K562 (cell line): Measurements from ENCODE around the gene HOXD13. TPM values are rescaled to one million over a fixed set of nuclear protein-coding genes. Genes with fewer than 3 reads are reported as not detected.

Experiments
- ATAC-seq: fragments of 200-7000 bp; cut with Tn5 transposase; 3 replicates; pipeline ENCODE4 v1.9.1; 2020; ENCODE audit warnings: moderate library complexity
- BruUV-seq: library from RNA; stranded (reverse); fragments of 400-500 nt; replicated peaks from 2 replicates; lab custom pipeline; 2021; lab: Mats Ljungman, UMichigan
- CTCF ChIA-PET: fragments of 300-600 bp; formaldehyde crosslinking; extraction: SDS; loops from one replicate; lab custom pipeline; 2021; ENCODE audit warnings: low intra/inter-chr PET ratio; lab: Yijun Ruan, JAX
- POLR2A ChIA-PET: fragments of 300-600, 350-650 bp; sonication (Branson Sonifier 250); formaldehyde crosslinking; extraction: SDS; loops from one replicate; lab custom pipeline; 2021; ENCODE audit warnings: antibody characterized with exemption, inconsistent platforms; lab: Yijun Ruan, JAX
- DNase-seq, 4 experiments: peaks; one replicate each; pipeline versions ENCODE4 v3.0.0 to v3.0.0-alpha.2; 2011 to 2018; ENCODE audit warnings: low spot score in 3 of 4, mixed read lengths in 3 of 4; ENCODE audit errors: extremely low read depth in 1 of 4
- FAIRE-seq: peaks from 2 replicates; lab custom pipeline; 2011; peaks lifted over from hg19 to GRCh38; lab: Jason Lieb, UNC
- H2AFZ ChIP-seq: 2 replicates; pipeline ENCODE4 v1.6.0; 2011; ENCODE audit warnings: low read depth, low read length, control low read depth, inconsistent platforms
- H3K27ac ChIP-seq: fragments of 200-600 bp; 3 replicates; pipeline ENCODE4 v1.8.0; 2011; ENCODE audit warnings: low read depth, mild to moderate bottlenecking, control low read depth, inconsistent platforms, low read length, moderate library complexity, mixed read lengths; ENCODE audit errors: extremely low read depth
- H3K27me3 ChIP-seq, 2 experiments: fragments of 300-600 bp in 1 of 2; 2 replicates in 1 of 2; 3 replicates in 1 of 2; pipeline versions ENCODE4 v1.6.0 to v1.8.0; 2011; ENCODE audit warnings: inconsistent platforms in 2 of 2, low read length in 2 of 2, mild to moderate bottlenecking in 1 of 2, mixed read lengths in 1 of 2, moderate library complexity in 1 of 2; ENCODE audit not compliant: control insufficient read depth in 2 of 2, insufficient read depth in 2 of 2
- H3K36me3 ChIP-seq: fragments of 300-600 bp; 3 replicates; pipeline ENCODE4 v1.8.0; 2011; ENCODE audit warnings: mild to moderate bottlenecking, low read length, inconsistent platforms; ENCODE audit not compliant: control insufficient read depth, insufficient read depth
- H3K4me1 ChIP-seq, 2 experiments: fragments of 200-600 bp in 1 of 2; replicated peaks in 1 of 2; 2 replicates in 1 of 2; 3 replicates in 1 of 2; pipeline versions ENCODE4 v1.5.1 to v1.8.0; 2011; ENCODE audit warnings: inconsistent platforms in 2 of 2, low read length in 2 of 2, mild to moderate bottlenecking in 1 of 2, mixed read lengths in 1 of 2, moderate library complexity in 1 of 2; ENCODE audit not compliant: control insufficient read depth in 2 of 2, insufficient read depth in 2 of 2
- H3K4me2 ChIP-seq: 2 replicates; pipeline ENCODE4 v1.6.1; 2011; ENCODE audit warnings: low read length, control low read depth, inconsistent platforms, mixed read lengths; ENCODE audit not compliant: insufficient read depth
- H3K4me3 ChIP-seq: fragments of 200-600 bp; sonication (generic), shearing (Covaris generic); 2 replicates; pipeline ENCODE4 v1.5.1; 2016; ENCODE audit warnings: control low read depth, inconsistent platforms
- H3K79me2 ChIP-seq: fragments of 200-600 bp; 3 replicates; pipeline ENCODE4 v1.8.0; 2011; ENCODE audit warnings: low read length, inconsistent platforms; ENCODE audit not compliant: control insufficient read depth, insufficient read depth
- H3K9ac ChIP-seq, 2 experiments: 2 replicates each; pipeline versions ENCODE4 v1.6.0 to v1.6.1; 2011; ENCODE audit warnings: low read depth in 2 of 2, low read length in 2 of 2, control low read depth in 1 of 2, inconsistent platforms in 1 of 2, mild to moderate bottlenecking in 1 of 2, mixed read lengths in 1 of 2; ENCODE audit not compliant: insufficient read depth in 1 of 2
- H3K9me1 ChIP-seq: one replicate; pipeline ENCODE4 v1.6.0; 2011; ENCODE audit warnings: inconsistent platforms, mild to moderate bottlenecking, low read length, moderate library complexity; ENCODE audit not compliant: control insufficient read depth, insufficient read depth
- H3K9me3 ChIP-seq: replicated peaks from 2 replicates; pipeline ENCODE4 v1.5.1; 2011; ENCODE audit warnings: low read depth, low read length, inconsistent platforms; ENCODE audit not compliant: control insufficient read depth, insufficient read depth
- H4K20me1 ChIP-seq: replicated peaks from 2 replicates; pipeline ENCODE4 v1.6.1; 2011; ENCODE audit warnings: low read length, inconsistent platforms, mixed read lengths; ENCODE audit not compliant: control insufficient read depth, insufficient read depth
- BACH1 ChIP-seq: fragments of 200-800 bp; sonication (Bioruptor generic); IDR thresholded peaks from 2 replicates; pipeline ENCODE4 v1.6.1; 2016; ENCODE audit warnings: missing genetic modification characterization, missing compliant biosample characterization
- CBX3 ChIP-seq, 2 experiments: IDR thresholded peaks; 1 replicate in 1 of 2; 2 replicates in 1 of 2; pipeline ENCODE4 v1.6.1; 2012; ENCODE audit warnings: inconsistent platforms in 2 of 2, low read length in 2 of 2, borderline replicate concordance in 1 of 2, control low read depth in 1 of 2
- GABPB2 ChIP-seq: fragments of 250-450 bp; sonication (Bioruptor Pico); conservative IDR thresholded peaks from 2 replicates; pipeline ENCODE4 v1.5.1; 2021; ENCODE audit warnings: mild to moderate bottlenecking
- JUNB ChIP-seq: fragments of 450-650 bp; formaldehyde crosslinking; conservative IDR thresholded peaks from 2 replicates; pipeline ENCODE4 v1.4.0; 2020; ENCODE audit warnings: mild to moderate bottlenecking
- NFXL1 ChIP-seq: fragments of 450-650 bp; formaldehyde crosslinking; IDR thresholded peaks from 2 replicates; pipeline ENCODE4 v1.4.0; 2021; ENCODE audit warnings: mild to moderate bottlenecking
- PKNOX1 ChIP-seq: fragments of 450-650 bp; IDR thresholded peaks from 2 replicates; pipeline ENCODE4 v1.6.1; 2016
- POLR2A ChIP-seq: fragments of 450-650 bp; conservative IDR thresholded peaks from 2 replicates; pipeline ENCODE4 v1.6.1; 2016
- RFX7 ChIP-seq: fragments of 250-450 bp; sonication (Bioruptor Pico); IDR thresholded peaks from 2 replicates; pipeline ENCODE4 v1.5.1; 2021; ENCODE audit warnings: mild to moderate bottlenecking
- TARDBP ChIP-seq: fragments of 450-650 bp; IDR thresholded peaks from 2 replicates; pipeline ENCODE4 v1.6.1; 2016
- YY1 ChIP-seq, 3 experiments: IDR thresholded peaks; 2 replicates each; pipeline ENCODE4 v1.6.1; 2011; ENCODE audit warnings: low read length in 2 of 3, mild to moderate bottlenecking in 2 of 3, moderate library complexity in 2 of 3, borderline replicate concordance in 1 of 3, control low read depth in 1 of 3, low read depth in 1 of 3; ENCODE audit not compliant: insufficient read depth in 3 of 3, insufficient replicate concordance in 2 of 3, control insufficient read depth in 1 of 3, insufficient read length in 1 of 3; ENCODE audit errors: extremely low read depth in 1 of 3
- ZFP30 ChIP-seq: fragments of 250-450 bp; sonication (Bioruptor Pico); IDR thresholded peaks from 2 replicates; pipeline ENCODE4 v1.8.0; 2022; ENCODE audit warnings: moderate library complexity, mild to moderate bottlenecking, inconsistent platforms, borderline replicate concordance
- ZMIZ1 ChIP-seq, 2 experiments: fragments of 150-350 bp in 1 of 2; IDR thresholded peaks; 2 replicates each; pipeline ENCODE4 v1.6.1; 2012 to 2016; ENCODE audit warnings: low read depth in 2 of 2, low read length in 2 of 2, mild to moderate bottlenecking in 1 of 2, moderate library complexity in 1 of 2
- ZNF121 ChIP-seq: sonication (generic); formaldehyde crosslinking; conservative IDR thresholded peaks from 2 replicates; pipeline ENCODE4 v1.8.0; 2022; ENCODE audit warnings: missing genetic modification reagents
- ZSCAN32 ChIP-seq: fragments of 450-650 bp; formaldehyde crosslinking; IDR thresholded peaks from 2 replicates; pipeline ENCODE4 v1.4.0; 2020; ENCODE audit warnings: mild to moderate bottlenecking, moderate library complexity
- WGBS: fragments of 100-300 bp; shearing (Covaris generic); methylation state at CpG from one replicate; pipeline ENCODE4 v1.1.6; 2016; ENCODE audit warnings: low coverage, mixed read lengths; ENCODE audit not compliant: insufficient coverage; ENCODE audit errors: missing lambda C conversion rate; 5-methylcytosine and 5-hydroxymethylcytosine counted together
- in situ Hi-C: fragments of 300-500 bp; cut with MboI; formaldehyde crosslinking; loops from 4 replicates; pipeline ENCODE4 v1.15.0; 2018; ENCODE audit warnings: inconsistent platforms, mixed read lengths
- intact Hi-C: fragments of 100-400 bp; cut with micrococcal nuclease; formaldehyde crosslinking; loops from 2 replicates; pipeline ENCODE4 v1.14.2; 2022
- polyA plus RNA-seq, 8 experiments: library from polyadenylated mRNA; depleted of rRNA in 4 of 8; stranded (reverse) in 5 of 8; unstranded in 3 of 8; fragments of >200 nt; fragmentation: Nextera tagmentation in 2 of 8; fragmentation: Illumina TruSeq in 1 of 8; extraction: Ambion mirVana in 2 of 8; extraction: Trizol in 1 of 8; gene quantifications; 2 replicates each; pipeline versions ENCODE4 v1.2.1 to v1.2.3, GENCODE V29; 2011 to 2014; ENCODE audit warnings: inconsistent platforms in 1 of 8, missing spikeins in 1 of 8
- total RNA-seq, 7 experiments: library from RNA; depleted of rRNA in 6 of 7; stranded (reverse); fragments of >200 nt in 6 of 7; fragmentation: Illumina TruSeq in 2 of 7; extraction: Trizol in 2 of 7; gene quantifications; 2 replicates each; pipeline versions ENCODE4 v1.2.1 to v1.2.3, GENCODE V29; 2011 to 2021; ENCODE audit warnings: low replicate concordance in 1 of 7

The HOXD13 gene
- total and polyA plus RNA-seq, 9 of the 15 experiments (the other 6 are each of a cell fraction or from before 2014, with no cell fraction given): 0.03 to 0.04 TPM; not detected in 7

GRCh38 chr2:176063958-176064357, 28.6 kb upstream of the HOXD13 start:
- Histone ChIP-seq H3K4me2 (no peak overlapping the region), H4K20me1 (no peaks in the 10 kb centered on the region)
- WGBS: 0% methylated on average over 2 of the region's 2 CpGs
- in situ Hi-C loops: no loop called here
- CTCF ChIA-PET: no interaction called here
- no peak for TF ChIP-seq RFX7
- TF ChIP-seq BACH1 (tag): no peak
- no peak for TF ChIP-seq GABPB2 (CRISPR knock-in tag)
- no peak for TF ChIP-seq ZMIZ1 (IDR thresholded peaks at IDR 0.05; ENCODE audit: low read depth in 2 of 2, low read length in 2 of 2)
- no peak for TF ChIP-seq ZSCAN32
- no peak for TF ChIP-seq NFXL1 (CRISPR knock-in tag)
- no peak for TF ChIP-seq CBX3 (IDR thresholded peaks at IDR 0.05; ENCODE audit: borderline replicate concordance in 1 of 2, low read length in 2 of 2)
- TF ChIP-seq JUNB (CRISPR knock-in tag): no peak
- no peak for TF ChIP-seq YY1 (IDR thresholded peaks at IDR 0.05; ENCODE audit: borderline replicate concordance in 1 of 3, control insufficient read depth in 1 of 3, extremely low read depth in 1 of 3, insufficient read depth in 3 of 3, insufficient read length in 1 of 3, insufficient replicate concordance in 2 of 3, low read depth in 1 of 3, low read length in 2 of 3)
- TF ChIP-seq POLR2A: no peak
- no peak for TF ChIP-seq TARDBP
- TF ChIP-seq ZFP30 (CRISPR knock-in tag): no peak
- no peak for TF ChIP-seq ZNF121
- TF ChIP-seq PKNOX1: no peak
- TF ChIP-seq, all 486 proteins: peak for 0
- Histone ChIP-seq H2AFZ (no peak overlapping the region), H3K27me3 (peaks cover 39 to 46% of the 10 kb centered on the region in 2 experiments), H3K79me2 (no peaks in the 10 kb centered on the region), H3K4me1 (peaks cover 0 to 18% of the 10 kb centered on the region in 2 experiments; a peak in 2 of 5 replicates), H3K4me3 (no peak overlapping the region), H3K9me3 (no peaks in the 10 kb centered on the region), H3K27ac (no peak overlapping the region), H3K9ac (no peak overlapping the region), H3K9me1 (peaks cover 3% of the 10 kb centered on the region), H3K36me3 (no peaks in the 10 kb centered on the region)
- intact Hi-C loops: no loop called here
- DNase-seq (no peak), FAIRE-seq (peak; percentile 61), ATAC-seq (no peak)
- POLR2A ChIA-PET: no interaction called here
- no TSS peak for BruUV-seq
